GM12878 (cell line): ENCODE measurements around the gene COL19A1. TPM values are rescaled to one million over a fixed set of nuclear protein-coding genes. Genes with fewer than 3 reads are reported as not detected.

Source experiments
- ATAC-seq: fragments of 200-7000 bp; cut with Tn5 transposase; 3 replicates; pipeline ENCODE4 v1.9.1; 2020; ENCODE audit warnings: mild to moderate bottlenecking, moderate library complexity
- BruUV-seq: library from RNA; stranded (reverse); fragments of 400-500 nt; replicated peaks from 2 replicates; lab custom pipeline; 2021; lab: Mats Ljungman, UMichigan
- CTCF ChIA-PET: fragments of 300-600 bp; sonication (Branson Sonifier 250); formaldehyde crosslinking; extraction: SDS; loops from one replicate; lab custom pipeline; 2021; ENCODE audit warnings: inconsistent platforms; lab: Yijun Ruan, JAX
- POLR2A ChIA-PET: fragments of 350-600 bp; formaldehyde crosslinking; extraction: SDS; loops from one replicate; lab custom pipeline; 2021; ENCODE audit warnings: inconsistent platforms; lab: Charles Lee
- RAD21 ChIA-PET: fragments of 300-600 bp; sonication (Branson Sonifier 250); formaldehyde crosslinking; loops from one replicate; lab custom pipeline; 2023; ENCODE audit warnings: antibody characterized with exemption; ENCODE audit not compliant: unreplicated experiment; lab: Charles Lee
- SMC1A ChIA-PET: fragments of 300-600 bp; sonication (Branson Sonifier 250); formaldehyde crosslinking; loops from one replicate; lab custom pipeline; 2023; ENCODE audit not compliant: unreplicated experiment, uncharacterized antibody; lab: Charles Lee
- DNase-seq: peaks from one replicate; pipeline ENCODE4 v3.0.0-alpha.2; 2011; ENCODE audit warnings: low read depth, low spot score
- FAIRE-seq: peaks from 3 replicates; lab custom pipeline; 2011; peaks lifted over from hg19 to GRCh38; lab: Jason Lieb, UNC
- H2AFZ ChIP-seq: 2 replicates; pipeline ENCODE4 v1.6.0; 2011; ENCODE audit warnings: low read depth, low read length, control low read depth; ENCODE audit not compliant: control insufficient read depth
- H3K27ac ChIP-seq: 2 replicates; pipeline ENCODE4 v1.5.1; 2011; ENCODE audit warnings: control low read depth; ENCODE audit not compliant: control insufficient read depth, insufficient read depth
- H3K27me3 ChIP-seq, 2 experiments: replicated peaks in 1 of 2; 2 replicates each; pipeline versions ENCODE4 v1.6.0 to v1.6.1; 2011; ENCODE audit warnings: low read length in 1 of 2; ENCODE audit not compliant: control insufficient read depth in 2 of 2, insufficient read depth in 2 of 2
- H3K36me3 ChIP-seq, 2 experiments: 2 replicates each; pipeline ENCODE4 v1.5.1; 2011; ENCODE audit warnings: low read length in 1 of 2; ENCODE audit not compliant: control insufficient read depth in 2 of 2, insufficient read depth in 2 of 2
- H3K4me1 ChIP-seq: 2 replicates; pipeline ENCODE4 v1.6.1; 2011; ENCODE audit warnings: mild to moderate bottlenecking, low read length, moderate library complexity, mixed read lengths; ENCODE audit not compliant: control insufficient read depth, insufficient read depth
- H3K4me2 ChIP-seq: 2 replicates; pipeline ENCODE4 v1.6.0; 2011; ENCODE audit warnings: control low read depth; ENCODE audit not compliant: control insufficient read depth, insufficient read depth
- H3K4me3 ChIP-seq: fragments of 200-600 bp; sonication (generic); 2 replicates; pipeline ENCODE4 v1.5.1; 2016
- H3K79me2 ChIP-seq: 2 replicates; pipeline ENCODE4 v1.6.0; 2011; ENCODE audit warnings: low read length; ENCODE audit not compliant: control insufficient read depth, insufficient read depth
- H3K9ac ChIP-seq: 2 replicates; pipeline ENCODE4 v1.8.0; 2011; ENCODE audit warnings: low read length, control low read depth, mixed read lengths; ENCODE audit not compliant: control insufficient read depth, insufficient read depth
- H3K9me3 ChIP-seq: replicated peaks from 3 replicates; pipeline ENCODE4 v1.5.1; 2011; ENCODE audit warnings: mild to moderate bottlenecking, low read length; ENCODE audit not compliant: control insufficient read depth, insufficient read depth
- H4K20me1 ChIP-seq: 2 replicates; pipeline ENCODE4 v1.6.0; 2011; ENCODE audit not compliant: control insufficient read depth, insufficient read depth
- CBFB ChIP-seq: IDR thresholded peaks from 2 replicates; pipeline ENCODE4 v1.6.1; 2016; ENCODE audit warnings: antibody characterized with exemption, low read depth
- IRF4 ChIP-seq: IDR thresholded peaks from 2 replicates; pipeline ENCODE4 v1.6.1; 2011; ENCODE audit warnings: low read depth, low read length
- MTA2 ChIP-seq: fragments of 450-650 bp; IDR thresholded peaks from 2 replicates; pipeline ENCODE4 v1.6.1; 2016; ENCODE audit warnings: low read depth, mild to moderate bottlenecking, moderate library complexity
- NBN ChIP-seq: fragments of 450-650 bp; IDR thresholded peaks from 2 replicates; pipeline ENCODE4 v1.6.1; 2016
- NFYB ChIP-seq: IDR thresholded peaks from 2 replicates; pipeline ENCODE4 v1.6.1; 2011; ENCODE audit warnings: low read depth, mild to moderate bottlenecking, low read length, improper control_type of control experiment, moderate library complexity; ENCODE audit not compliant: insufficient read depth
- PRDM15 ChIP-seq: fragments of 450-650 bp; formaldehyde crosslinking; IDR thresholded peaks from 2 replicates; pipeline ENCODE4 v1.4.0; 2020; ENCODE audit warnings: mild to moderate bottlenecking, moderate library complexity
- RELA ChIP-seq: fragments of 450-650 bp; IDR thresholded peaks from 2 replicates; pipeline ENCODE4 v1.8.0; 2014; ENCODE audit warnings: borderline replicate concordance; ENCODE audit not compliant: partially characterized antibody
- REST ChIP-seq: IDR thresholded peaks from 2 replicates; pipeline ENCODE4 v1.6.1; 2012; ENCODE audit warnings: mild to moderate bottlenecking, low read depth, low read length
- RUNX3 ChIP-seq: IDR thresholded peaks from 2 replicates; pipeline ENCODE4 v1.6.1; 2012; ENCODE audit warnings: low read length, inconsistent platforms
- SUZ12 ChIP-seq: fragments of 200-600 bp; sonication (generic); IDR thresholded peaks from one replicate; pipeline ENCODE4 v1.6.1; 2018; ENCODE audit warnings: antibody characterized with exemption, mild to moderate bottlenecking; ENCODE audit not compliant: unreplicated experiment
- WGBS: methylation state at CpG from one replicate; pipeline ENCODE4 v1.1.6; 2016; ENCODE audit warnings: low lambda C conversion rate; ENCODE audit not compliant: insufficient replicate concordance, insufficient coverage; ENCODE audit errors: missing lambda C conversion rate; 5-methylcytosine and 5-hydroxymethylcytosine counted together
- in situ Hi-C: fragments of 300-500 bp; cut with MboI; formaldehyde crosslinking; loops from 9 replicates; pipeline ENCODE4 v1.14.3; 2018; ENCODE audit warnings: mixed read lengths
- intact Hi-C: fragments of 100-400 bp; cut with micrococcal nuclease; formaldehyde crosslinking; loops from one replicate; pipeline ENCODE4 v1.14.2; 2022; ENCODE audit not compliant: unreplicated experiment
- polyA plus RNA-seq, 11 experiments: library from polyadenylated mRNA; depleted of rRNA in 4 of 11; unstranded in 6 of 11; stranded (reverse) in 5 of 11; fragments of >200 nt; fragmentation: Nextera tagmentation in 4 of 11; fragmentation: Illumina TruSeq in 1 of 11; extraction: Ambion mirVana in 4 of 11; extraction: Trizol in 1 of 11; gene quantifications; 1 replicate in 1 of 11; 2 replicates in 10 of 11; pipeline versions ENCODE4 v1.2.1 to v1.2.3, GENCODE V29; 2011 to 2016; ENCODE audit warnings: inconsistent platforms in 2 of 11, missing spikeins in 2 of 11, low read depth in 1 of 11
- total RNA-seq, 4 experiments: library from RNA; depleted of rRNA in 3 of 4; stranded (reverse); fragments of >200 nt in 3 of 4; fragmentation: Illumina TruSeq in 1 of 4; extraction: Trizol in 1 of 4; gene quantifications; 2 replicates each; pipeline versions ENCODE4 v1.2.1 to v1.2.3, GENCODE V29; 2013 to 2021

The COL19A1 gene
- total and polyA plus RNA-seq, 10 of the 15 experiments (the other 5 are each of a cell fraction or from before 2014, with no cell fraction given): 1.1 to 13.5 (median 4.1) TPM

- ChIA-PET POLR2A (no interaction called here), RAD21 (no interaction called here), SMC1A (interaction anchor here (0.6 kb wide), 1 partner anchor 442 kb away, joined by 3 read pairs; no protein-coding TSS in a partner anchor), CTCF (interaction anchor here (1.6 to 2.2 kb wide), 2 partner anchors 14 to 17 kb away, joined by 4 to 9 read pairs; no protein-coding TSS in a partner anchor)
- intact Hi-C loops (no loop called here), in situ Hi-C loops (no loop called here)
- H3K79me2 ChIP-seq: no peaks in the 10 kb centered on the region
- no peaks in the 10 kb centered on the region for H3K9me3 ChIP-seq
- H3K27ac ChIP-seq: no peak overlapping the region
- WGBS: 98% methylated on average over 3 of the region's 3 CpGs
- no peak overlapping the region for H3K4me2 ChIP-seq
- no peak for TF ChIP-seq CBFB
- no peak for TF ChIP-seq REST
- TF ChIP-seq PRDM15 (CRISPR knock-in tag): no peak
- no peak for TF ChIP-seq MTA2
- TF ChIP-seq RELA: no peak
- no peak for TF ChIP-seq NFYB
- no peak for TF ChIP-seq RUNX3
- TF ChIP-seq NBN: no peak
- no peak for TF ChIP-seq IRF4
- TF ChIP-seq SUZ12: no peak
- FAIRE-seq (no peak), DNase-seq (no peak), ATAC-seq (no peak)
- peaks cover 0 to 1% of the 10 kb centered on the region in 2 experiments; a peak in 2 of 4 replicates for H3K36me3 ChIP-seq
- H3K9ac ChIP-seq: no peak overlapping the region
- no peak overlapping the region for H2AFZ ChIP-seq
- H3K27me3 ChIP-seq: no peaks in the 10 kb centered on the region
- peaks cover 3% of the 10 kb centered on the region for H3K4me1 ChIP-seq
- BruUV-seq: no TSS peak
- no peak overlapping the region for H3K4me3 ChIP-seq
- no peaks in the 10 kb centered on the region for H4K20me1 ChIP-seq
Measured at GRCh38 chr6:70125602-70126001, 259.2 kb downstream of the COL19A1 start.
